ENCODE data around the gene NUTM1. TPM values are rescaled to one million over a fixed set of nuclear protein-coding genes. Genes with fewer than 3 reads are reported as not detected.
A peak's percentile ranks its signal among the peaks of the same experiment; 100 is the strongest.

Gene NUTM1
- total and polyA plus RNA-seq, 2 of the 13 experiments (the other 11 are each of a cell fraction or from before 2014, with no cell fraction given) = not detected

DNA sequence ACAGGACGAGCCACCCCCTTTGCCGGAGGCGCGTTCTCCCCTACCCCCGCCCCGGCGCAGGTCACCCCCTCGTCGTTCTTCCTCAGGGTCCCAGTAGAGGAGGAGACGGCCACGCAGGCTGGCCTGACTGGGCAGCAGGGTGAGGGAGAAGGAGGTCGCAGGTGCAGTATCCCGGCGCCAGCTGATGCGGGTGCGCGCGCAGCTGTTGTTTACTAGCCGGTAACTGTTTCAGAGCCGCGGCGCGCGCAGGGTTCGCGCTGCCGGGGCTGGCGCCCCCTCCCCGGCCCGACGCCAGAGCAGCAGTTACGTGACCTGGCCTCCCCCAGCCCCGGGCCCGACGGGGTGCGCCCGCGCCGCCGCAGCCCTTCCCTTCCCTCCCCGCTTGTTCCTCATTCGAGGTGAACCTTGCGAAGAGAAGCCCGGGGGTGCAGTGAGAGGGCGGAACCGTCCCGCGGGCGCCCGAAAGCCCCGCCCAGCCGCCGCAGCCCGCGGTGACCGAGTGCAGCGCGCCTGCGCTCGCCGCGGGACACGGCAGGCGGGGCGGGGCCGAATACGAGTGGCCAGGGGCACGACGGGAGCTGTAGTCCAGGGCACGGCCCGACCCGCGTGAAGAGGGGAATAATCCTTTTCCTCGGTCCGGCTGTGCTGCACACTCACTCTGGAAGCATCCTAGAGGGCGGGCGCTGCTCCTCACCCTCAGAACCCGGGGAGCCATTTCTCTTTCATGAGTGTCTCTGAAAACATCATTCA lies 5.4 kb upstream of the NUTM1 start, which contains the start of gene SLC12A6 (continued):
- TF ChIP-seq ZNF7 (CRISPR knock-in tag; IDR thresholded peaks at IDR 0.05) (no peak), IRF2 (CRISPR knock-in tag; IDR thresholded peaks at IDR 0.05) (peak; percentile 42; the same call in 1 of the 2 replicates), HOXD1 (CRISPR knock-in tag; IDR thresholded peaks at IDR 0.05) (0 out of 2 replicates have a peak, but pooled peaks have one; percentile 33), KLF12 (CRISPR knock-in tag; IDR thresholded peaks at IDR 0.05; ENCODE audit: borderline replicate concordance) (0 out of 2 replicates have a peak, but pooled peaks have one; percentile 65), HCFC1 (IDR thresholded peaks at IDR 0.05; ENCODE audit: low read depth, low read length) (peak; percentile 80), ZNF629 (CRISPR knock-in tag; conservative IDR thresholded peaks at IDR 0.05) (no peak), BORCS8-MEF2B (CRISPR knock-in tag; IDR thresholded peaks at IDR 0.05) (0 out of 2 replicates have a peak, but pooled peaks have one; percentile 29), ZMYM4 (CRISPR knock-in tag; IDR thresholded peaks at IDR 0.05) (peak; percentile 47; the same call in 1 of the 2 replicates)
- TF ChIP-seq, protein P1, sequence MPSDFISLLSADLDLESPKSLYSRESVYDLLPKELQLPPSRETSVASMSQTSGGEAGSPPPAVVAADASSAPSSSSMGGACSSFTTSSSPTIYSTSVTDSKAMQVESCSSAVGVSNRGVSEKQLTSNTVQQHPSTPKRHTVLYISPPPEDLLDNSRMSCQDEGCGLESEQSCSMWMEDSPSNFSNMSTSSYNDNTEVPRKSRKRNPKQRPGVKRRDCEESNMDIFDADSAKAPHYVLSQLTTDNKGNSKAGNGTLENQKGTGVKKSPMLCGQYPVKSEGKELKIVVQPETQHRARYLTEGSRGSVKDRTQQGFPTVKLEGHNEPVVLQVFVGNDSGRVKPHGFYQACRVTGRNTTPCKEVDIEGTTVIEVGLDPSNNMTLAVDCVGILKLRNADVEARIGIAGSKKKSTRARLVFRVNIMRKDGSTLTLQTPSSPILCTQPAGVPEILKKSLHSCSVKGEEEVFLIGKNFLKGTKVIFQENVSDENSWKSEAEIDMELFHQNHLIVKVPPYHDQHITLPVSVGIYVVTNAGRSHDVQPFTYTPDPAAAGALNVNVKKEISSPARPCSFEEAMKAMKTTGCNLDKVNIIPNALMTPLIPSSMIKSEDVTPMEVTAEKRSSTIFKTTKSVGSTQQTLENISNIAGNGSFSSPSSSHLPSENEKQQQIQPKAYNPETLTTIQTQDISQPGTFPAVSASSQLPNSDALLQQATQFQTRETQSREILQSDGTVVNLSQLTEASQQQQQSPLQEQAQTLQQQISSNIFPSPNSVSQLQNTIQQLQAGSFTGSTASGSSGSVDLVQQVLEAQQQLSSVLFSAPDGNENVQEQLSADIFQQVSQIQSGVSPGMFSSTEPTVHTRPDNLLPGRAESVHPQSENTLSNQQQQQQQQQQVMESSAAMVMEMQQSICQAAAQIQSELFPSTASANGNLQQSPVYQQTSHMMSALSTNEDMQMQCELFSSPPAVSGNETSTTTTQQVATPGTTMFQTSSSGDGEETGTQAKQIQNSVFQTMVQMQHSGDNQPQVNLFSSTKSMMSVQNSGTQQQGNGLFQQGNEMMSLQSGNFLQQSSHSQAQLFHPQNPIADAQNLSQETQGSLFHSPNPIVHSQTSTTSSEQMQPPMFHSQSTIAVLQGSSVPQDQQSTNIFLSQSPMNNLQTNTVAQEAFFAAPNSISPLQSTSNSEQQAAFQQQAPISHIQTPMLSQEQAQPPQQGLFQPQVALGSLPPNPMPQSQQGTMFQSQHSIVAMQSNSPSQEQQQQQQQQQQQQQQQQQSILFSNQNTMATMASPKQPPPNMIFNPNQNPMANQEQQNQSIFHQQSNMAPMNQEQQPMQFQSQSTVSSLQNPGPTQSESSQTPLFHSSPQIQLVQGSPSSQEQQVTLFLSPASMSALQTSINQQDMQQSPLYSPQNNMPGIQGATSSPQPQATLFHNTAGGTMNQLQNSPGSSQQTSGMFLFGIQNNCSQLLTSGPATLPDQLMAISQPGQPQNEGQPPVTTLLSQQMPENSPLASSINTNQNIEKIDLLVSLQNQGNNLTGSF (CRISPR knock-in tag; IDR thresholded peaks at IDR 0.05) = 0 out of 2 replicates have a peak, but pooled peaks have one; percentile 15
- TF ChIP-seq, protein P2, sequence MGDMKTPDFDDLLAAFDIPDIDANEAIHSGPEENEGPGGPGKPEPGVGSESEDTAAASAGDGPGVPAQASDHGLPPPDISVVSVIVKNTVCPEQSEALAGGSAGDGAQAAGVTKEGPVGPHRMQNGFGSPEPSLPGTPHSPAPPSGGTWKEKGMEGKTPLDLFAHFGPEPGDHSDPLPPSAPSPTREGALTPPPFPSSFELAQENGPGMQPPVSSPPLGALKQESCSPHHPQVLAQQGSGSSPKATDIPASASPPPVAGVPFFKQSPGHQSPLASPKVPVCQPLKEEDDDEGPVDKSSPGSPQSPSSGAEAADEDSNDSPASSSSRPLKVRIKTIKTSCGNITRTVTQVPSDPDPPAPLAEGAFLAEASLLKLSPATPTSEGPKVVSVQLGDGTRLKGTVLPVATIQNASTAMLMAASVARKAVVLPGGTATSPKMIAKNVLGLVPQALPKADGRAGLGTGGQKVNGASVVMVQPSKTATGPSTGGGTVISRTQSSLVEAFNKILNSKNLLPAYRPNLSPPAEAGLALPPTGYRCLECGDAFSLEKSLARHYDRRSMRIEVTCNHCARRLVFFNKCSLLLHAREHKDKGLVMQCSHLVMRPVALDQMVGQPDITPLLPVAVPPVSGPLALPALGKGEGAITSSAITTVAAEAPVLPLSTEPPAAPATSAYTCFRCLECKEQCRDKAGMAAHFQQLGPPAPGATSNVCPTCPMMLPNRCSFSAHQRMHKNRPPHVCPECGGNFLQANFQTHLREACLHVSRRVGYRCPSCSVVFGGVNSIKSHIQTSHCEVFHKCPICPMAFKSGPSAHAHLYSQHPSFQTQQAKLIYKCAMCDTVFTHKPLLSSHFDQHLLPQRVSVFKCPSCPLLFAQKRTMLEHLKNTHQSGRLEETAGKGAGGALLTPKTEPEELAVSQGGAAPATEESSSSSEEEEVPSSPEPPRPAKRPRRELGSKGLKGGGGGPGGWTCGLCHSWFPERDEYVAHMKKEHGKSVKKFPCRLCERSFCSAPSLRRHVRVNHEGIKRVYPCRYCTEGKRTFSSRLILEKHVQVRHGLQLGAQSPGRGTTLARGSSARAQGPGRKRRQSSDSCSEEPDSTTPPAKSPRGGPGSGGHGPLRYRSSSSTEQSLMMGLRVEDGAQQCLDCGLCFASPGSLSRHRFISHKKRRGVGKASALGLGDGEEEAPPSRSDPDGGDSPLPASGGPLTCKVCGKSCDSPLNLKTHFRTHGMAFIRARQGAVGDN (CRISPR knock-in tag; IDR thresholded peaks at IDR 0.05) = peak; percentile 74
- TF ChIP-seq, protein P3, sequence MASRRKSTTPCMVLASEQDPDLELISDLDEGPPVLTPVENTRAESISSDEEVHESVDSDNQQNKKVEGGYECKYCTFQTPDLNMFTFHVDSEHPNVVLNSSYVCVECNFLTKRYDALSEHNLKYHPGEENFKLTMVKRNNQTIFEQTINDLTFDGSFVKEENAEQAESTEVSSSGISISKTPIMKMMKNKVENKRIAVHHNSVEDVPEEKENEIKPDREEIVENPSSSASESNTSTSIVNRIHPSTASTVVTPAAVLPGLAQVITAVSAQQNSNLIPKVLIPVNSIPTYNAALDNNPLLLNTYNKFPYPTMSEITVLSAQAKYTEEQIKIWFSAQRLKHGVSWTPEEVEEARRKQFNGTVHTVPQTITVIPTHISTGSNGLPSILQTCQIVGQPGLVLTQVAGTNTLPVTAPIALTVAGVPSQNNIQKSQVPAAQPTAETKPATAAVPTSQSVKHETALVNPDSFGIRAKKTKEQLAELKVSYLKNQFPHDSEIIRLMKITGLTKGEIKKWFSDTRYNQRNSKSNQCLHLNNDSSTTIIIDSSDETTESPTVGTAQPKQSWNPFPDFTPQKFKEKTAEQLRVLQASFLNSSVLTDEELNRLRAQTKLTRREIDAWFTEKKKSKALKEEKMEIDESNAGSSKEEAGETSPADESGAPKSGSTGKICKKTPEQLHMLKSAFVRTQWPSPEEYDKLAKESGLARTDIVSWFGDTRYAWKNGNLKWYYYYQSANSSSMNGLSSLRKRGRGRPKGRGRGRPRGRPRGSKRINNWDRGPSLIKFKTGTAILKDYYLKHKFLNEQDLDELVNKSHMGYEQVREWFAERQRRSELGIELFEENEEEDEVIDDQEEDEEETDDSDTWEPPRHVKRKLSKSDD (CRISPR knock-in tag; IDR thresholded peaks at IDR 0.05; ENCODE audit: low read depth) = peak; percentile 16; the same call in 1 of the 2 replicates
- TF ChIP-seq, protein P4, sequence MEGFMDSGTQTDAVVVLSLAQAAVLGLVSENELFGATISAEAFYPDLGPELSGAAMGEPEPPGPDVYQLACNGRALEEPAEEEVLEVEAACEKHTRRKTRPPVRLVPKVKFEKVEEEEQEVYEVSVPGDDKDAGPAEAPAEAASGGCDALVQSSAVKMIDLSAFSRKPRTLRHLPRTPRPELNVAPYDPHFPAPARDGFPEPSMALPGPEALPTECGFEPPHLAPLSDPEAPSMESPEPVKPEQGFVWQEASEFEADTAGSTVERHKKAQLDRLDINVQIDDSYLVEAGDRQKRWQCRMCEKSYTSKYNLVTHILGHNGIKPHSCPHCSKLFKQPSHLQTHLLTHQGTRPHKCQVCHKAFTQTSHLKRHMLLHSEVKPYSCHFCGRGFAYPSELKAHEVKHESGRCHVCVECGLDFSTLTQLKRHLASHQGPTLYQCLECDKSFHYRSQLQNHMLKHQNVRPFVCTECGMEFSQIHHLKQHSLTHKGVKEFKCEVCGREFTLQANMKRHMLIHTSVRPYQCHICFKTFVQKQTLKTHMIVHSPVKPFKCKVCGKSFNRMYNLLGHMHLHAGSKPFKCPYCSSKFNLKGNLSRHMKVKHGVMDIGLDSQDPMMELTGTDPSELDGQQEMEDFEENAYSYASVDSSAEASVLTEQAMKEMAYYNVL (CRISPR knock-in tag; IDR thresholded peaks at IDR 0.05; ENCODE audit: borderline replicate concordance) = 0 out of 2 replicates have a peak, but pooled peaks have one; percentile 15
- TF ChIP-seq, protein P5, sequence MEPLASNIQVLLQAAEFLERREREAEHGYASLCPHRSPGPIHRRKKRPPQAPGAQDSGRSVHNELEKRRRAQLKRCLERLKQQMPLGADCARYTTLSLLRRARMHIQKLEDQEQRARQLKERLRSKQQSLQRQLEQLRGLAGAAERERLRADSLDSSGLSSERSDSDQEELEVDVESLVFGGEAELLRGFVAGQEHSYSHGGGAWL (CRISPR knock-in tag; IDR thresholded peaks at IDR 0.05) = peak; percentile 54; the same call in 1 of the 2 replicates
